Fibroblast of villous mesenchyme (primary cell): ENCODE data around the gene IGDCC3. TPM values are rescaled to one million over a fixed set of nuclear protein-coding genes. Genes with fewer than 3 reads are reported as not detected.

Experiments used
- DNase-seq: peaks from one replicate; pipeline ENCODE4 v3.0.0-alpha.2; 2010; ENCODE audit warnings: low read depth
- H3K4me3 ChIP-seq: 2 replicates; pipeline ENCODE4 v1.5.1; 2011; ENCODE audit warnings: low read depth, mild to moderate bottlenecking, low read length
- total RNA-seq: library from RNA; depleted of rRNA; stranded (reverse); fragments of >200 nt; gene quantifications from 2 replicates; pipeline ENCODE4 v1.2.3, GENCODE V29; 2012
- TF ChIP-seq, protein P1 (sequence below): IDR thresholded peaks from 2 replicates; pipeline ENCODE4 v1.5.1; 2012; ENCODE audit warnings: low read depth, mild to moderate bottlenecking, low read length; ENCODE audit not compliant: insufficient read depth

Gene IGDCC3
- total RNA-seq, 1 donor, result under 0.01 TPM

DNA sequence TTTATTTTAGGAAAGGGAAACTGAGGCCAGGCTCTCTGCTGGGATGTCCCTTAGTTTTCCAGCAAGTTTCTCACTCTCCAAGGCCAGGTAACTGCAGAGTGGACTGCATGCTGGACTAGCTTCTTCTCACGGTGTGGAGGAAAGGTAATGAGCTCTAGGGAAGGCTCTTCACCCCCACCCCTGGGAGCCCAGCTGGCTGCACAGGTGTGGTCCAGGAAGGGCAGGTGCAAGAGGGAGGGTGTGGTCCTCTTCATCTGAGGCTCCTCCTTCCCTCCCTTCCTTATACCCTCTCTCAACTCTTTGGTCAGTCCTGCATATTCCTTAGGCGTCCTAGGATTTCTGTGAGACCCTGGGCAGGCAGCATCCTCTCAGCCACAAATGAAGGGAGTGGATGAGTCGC lies 39.4 kb downstream of the IGDCC3 start:
- DNase-seq, result no peak
- TF ChIP-seq, protein P1, sequence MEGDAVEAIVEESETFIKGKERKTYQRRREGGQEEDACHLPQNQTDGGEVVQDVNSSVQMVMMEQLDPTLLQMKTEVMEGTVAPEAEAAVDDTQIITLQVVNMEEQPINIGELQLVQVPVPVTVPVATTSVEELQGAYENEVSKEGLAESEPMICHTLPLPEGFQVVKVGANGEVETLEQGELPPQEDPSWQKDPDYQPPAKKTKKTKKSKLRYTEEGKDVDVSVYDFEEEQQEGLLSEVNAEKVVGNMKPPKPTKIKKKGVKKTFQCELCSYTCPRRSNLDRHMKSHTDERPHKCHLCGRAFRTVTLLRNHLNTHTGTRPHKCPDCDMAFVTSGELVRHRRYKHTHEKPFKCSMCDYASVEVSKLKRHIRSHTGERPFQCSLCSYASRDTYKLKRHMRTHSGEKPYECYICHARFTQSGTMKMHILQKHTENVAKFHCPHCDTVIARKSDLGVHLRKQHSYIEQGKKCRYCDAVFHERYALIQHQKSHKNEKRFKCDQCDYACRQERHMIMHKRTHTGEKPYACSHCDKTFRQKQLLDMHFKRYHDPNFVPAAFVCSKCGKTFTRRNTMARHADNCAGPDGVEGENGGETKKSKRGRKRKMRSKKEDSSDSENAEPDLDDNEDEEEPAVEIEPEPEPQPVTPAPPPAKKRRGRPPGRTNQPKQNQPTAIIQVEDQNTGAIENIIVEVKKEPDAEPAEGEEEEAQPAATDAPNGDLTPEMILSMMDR, result no peak
- no peak overlapping the region for H3K4me3 ChIP-seq

DNA sequence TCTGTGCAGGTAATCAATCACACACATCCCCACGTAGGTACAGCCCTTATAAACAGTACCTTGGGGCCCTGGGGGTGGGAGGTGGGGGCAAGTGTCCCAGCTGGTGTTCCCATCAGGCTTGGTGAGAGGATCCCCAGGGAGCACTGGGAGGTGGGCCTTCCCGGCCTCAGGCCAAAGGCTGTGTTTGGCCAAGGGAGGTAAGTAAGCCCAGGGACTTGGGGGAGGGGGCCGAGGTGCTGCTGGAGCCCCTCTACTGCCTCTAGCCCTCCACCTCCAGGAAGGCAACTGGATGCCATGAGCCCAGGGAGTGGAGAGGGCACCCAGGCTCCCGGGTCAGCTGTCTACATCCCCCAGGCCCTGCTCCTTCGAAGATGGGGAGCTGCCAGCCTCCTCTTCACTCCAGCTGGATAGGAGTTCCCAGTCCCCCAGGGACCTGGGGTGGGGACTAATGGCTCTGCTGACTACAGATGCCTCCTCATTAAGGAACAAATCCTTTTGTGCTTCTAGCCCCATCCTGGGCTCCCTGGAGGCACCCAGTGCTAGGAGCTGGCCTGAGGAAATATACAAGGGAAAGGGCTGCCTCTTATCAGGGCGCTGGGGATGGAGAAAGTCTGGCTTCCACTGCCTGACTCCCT lies 40.2 kb downstream of the IGDCC3 start:
- no peak overlapping the region for H3K4me3 ChIP-seq
- TF ChIP-seq, protein P1, result no peak
- DNase-seq, result no peak

DNA sequence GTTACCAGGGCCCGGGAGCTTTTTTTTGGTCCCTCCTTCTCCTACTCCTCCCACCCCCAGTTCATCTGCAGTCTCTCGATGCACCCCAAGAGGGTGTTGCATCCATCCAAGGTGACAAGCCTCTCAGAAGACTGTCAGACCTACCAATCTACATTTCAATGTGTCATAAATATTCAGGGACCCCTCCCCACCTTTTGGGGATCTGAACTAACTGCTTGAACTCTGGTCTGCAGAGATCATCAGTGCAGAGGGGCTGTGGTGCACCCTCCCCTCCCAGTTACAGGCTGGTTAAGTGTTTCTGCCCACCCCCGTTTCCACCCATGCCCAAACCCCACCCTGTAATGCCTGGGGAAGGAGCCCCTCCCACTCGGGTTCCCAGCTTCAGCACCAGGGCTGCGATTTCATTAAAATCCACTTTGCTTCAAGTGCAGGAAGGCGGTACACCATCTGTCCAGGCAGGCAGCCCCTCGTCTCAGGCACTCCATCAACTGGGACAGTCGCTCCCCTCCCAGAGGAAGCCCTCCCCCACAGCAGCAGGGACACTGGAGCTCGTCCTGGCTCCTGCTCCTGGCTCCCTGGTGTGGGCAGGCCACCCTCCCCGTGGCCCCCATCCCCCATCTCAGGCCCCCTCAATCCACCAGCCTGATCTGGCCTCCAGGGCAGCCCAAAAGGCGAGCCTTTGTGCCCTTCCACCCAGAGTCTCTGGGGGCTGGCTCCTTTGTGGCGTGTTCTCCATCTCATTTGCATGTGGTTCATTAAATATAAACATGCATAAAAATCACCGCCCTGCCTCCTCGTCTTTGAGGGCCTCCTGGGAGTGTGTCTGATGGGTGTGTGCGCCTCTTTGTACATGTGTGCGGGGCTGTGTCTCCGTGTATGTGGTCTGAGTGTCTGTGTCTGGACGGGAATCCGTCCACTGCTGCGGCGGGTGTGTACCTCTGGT lies 41.0 kb downstream of the IGDCC3 start:
- H3K4me3 ChIP-seq, result no peak overlapping the region
- DNase-seq, result no peak
- TF ChIP-seq, protein P1, result no peak

DNA sequence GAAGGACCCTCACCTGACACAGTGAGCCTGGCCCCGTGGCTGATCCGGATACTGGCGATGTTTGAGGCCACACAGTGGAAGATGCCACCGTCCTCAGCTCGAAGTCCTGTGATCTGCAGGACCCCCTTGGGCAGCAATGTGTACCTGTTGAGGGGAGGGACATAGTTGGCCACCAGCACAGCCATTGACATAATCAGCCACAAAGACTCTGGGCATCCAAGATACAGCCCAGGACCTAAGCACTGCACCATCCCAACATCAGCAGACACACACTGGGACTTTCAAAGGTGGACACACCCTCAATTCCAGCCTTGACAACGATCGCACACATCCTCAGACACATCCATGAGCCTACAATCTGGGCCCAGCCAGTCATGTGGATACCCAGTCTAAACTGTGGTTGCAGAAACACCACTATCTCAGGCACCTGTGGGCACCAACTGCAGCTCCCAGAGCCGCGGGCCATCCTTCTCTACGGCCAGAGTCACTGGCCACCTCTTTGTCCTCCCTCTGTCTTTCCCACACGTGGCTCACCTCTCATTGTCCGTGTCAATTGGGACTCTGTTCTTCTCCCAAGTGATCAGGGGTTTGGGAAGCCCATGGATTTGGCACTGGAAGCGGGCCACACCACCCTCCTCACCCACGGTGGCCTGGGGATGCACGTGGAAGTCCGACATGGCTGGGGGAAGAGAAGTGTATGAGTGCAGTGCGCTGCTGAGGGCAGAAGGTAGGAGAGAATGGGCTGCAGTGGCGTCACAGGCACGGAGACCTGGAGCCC lies 42.3 kb downstream of the IGDCC3 start:
- no peak overlapping the region for H3K4me3 ChIP-seq
- TF ChIP-seq, protein P1, result no peak
- DNase-seq, result no peak

DNA sequence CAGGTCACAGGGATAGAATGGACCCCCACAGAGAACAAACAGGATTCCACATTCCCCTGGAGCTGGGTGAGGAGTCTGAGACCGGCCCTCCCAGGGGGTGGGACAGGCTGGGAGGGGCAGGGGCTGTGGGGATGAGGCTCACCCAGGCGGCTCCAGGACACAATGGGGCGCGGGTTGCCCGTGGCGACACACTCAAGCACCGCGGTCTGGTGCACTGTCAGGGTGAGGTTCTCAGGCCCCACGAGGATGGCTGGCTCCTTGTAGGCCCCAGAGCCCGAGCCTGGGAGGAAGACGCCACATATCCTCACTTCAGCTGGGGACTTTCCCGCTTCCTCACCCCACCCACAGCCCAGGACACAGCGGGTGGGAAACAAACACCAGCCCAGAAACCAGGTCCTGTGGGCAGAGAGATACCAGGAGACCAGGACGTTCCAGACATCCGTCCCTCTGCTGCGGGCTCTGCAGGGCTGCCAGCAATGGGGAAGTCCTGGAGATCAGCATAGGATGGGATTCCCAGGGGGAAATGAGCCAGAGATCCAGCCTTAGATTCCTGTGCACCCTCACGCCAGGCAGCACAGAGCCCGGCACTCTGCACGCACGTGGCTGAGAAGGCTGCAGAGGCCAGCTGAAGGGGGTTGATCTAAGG lies 43.1 kb downstream of the IGDCC3 start:
- DNase-seq, result no peak
- TF ChIP-seq, protein P1, result no peak
- no peak overlapping the region for H3K4me3 ChIP-seq

DNA sequence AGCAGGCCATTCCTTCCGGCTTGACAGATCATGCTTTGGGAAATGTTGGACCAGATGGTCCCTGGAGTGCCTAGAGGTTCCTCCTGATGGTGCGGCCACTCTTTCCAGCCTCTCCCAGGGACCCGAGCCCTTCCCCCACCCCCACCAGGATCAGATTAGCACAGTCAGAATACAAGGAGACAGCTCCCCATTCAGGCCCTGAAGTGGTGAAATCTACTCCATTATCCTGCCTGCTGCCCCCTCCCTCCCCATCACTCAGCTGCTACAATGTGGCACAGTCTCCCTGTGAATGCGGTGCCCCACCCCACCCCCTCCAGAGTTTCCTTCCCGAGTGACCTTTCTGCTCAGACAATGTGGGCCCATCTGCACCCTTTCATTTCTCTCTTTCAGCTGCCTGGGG lies 43.9 kb downstream of the IGDCC3 start:
- TF ChIP-seq, protein P1, result no peak
- DNase-seq, result no peak
- no peak overlapping the region for H3K4me3 ChIP-seq
